ENCODE measurements around the gene SMYD3.

The SMYD3 gene

DNA sequence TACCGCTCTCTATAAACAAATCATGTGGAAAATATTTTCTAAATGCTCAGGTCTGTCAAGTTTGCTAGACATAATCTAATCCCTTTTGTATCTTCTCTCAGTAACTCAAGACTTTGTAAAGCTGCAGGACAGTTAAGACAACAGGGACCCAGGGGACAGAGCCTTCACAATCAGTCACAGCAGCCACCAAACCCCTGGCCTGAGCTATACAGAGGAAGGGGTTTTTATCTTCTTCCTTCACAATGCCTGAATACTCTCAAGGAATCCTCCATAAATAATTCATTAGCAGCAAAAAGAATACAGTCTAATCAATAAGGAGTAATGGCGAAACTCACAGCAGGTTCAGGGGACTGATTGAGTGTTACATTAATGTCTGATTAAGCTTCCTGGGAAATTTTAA lies 368.3 kb downstream of the SMYD3 start:
- TF ChIP-seq SIN3A (IDR thresholded peaks at IDR 0.05; ENCODE audit: borderline replicate concordance, insufficient read depth, low read length) (no peak), REST (IDR thresholded peaks at IDR 0.05; ENCODE audit: insufficient read depth in 1 of 2, low read depth in 2 of 2, low read length in 2 of 2) (no peak), FOXP2 (optimal IDR thresholded peaks at IDR 0.05; ENCODE audit: borderline replicate concordance, extremely low read depth, extremely low read length, insufficient read depth) (no peak), TAF1 (IDR thresholded peaks at IDR 0.05; ENCODE audit: borderline replicate concordance, insufficient read depth, low read length) (no peak), POLR2AphosphoS5 (IDR thresholded peaks at IDR 0.05; ENCODE audit: low read depth, low read length) (no peak)

- TF ChIP-seq SIN3A (IDR thresholded peaks at IDR 0.05; ENCODE audit: borderline replicate concordance, insufficient read depth, low read length) = no peak
- TF ChIP-seq TAF1 (IDR thresholded peaks at IDR 0.05; ENCODE audit: borderline replicate concordance, insufficient read depth, low read length) = no peak
- TF ChIP-seq REST (IDR thresholded peaks at IDR 0.05; ENCODE audit: insufficient read depth in 1 of 2, low read depth in 2 of 2, low read length in 2 of 2) = no peak
- TF ChIP-seq FOXP2 (optimal IDR thresholded peaks at IDR 0.05; ENCODE audit: borderline replicate concordance, extremely low read depth, extremely low read length, insufficient read depth) = no peak
- no peak for TF ChIP-seq POLR2AphosphoS5 (IDR thresholded peaks at IDR 0.05; ENCODE audit: low read depth, low read length)
Observed at GRCh38 chr1:246136477-246136876, 370.6 kb downstream of the SMYD3 start.

DNA sequence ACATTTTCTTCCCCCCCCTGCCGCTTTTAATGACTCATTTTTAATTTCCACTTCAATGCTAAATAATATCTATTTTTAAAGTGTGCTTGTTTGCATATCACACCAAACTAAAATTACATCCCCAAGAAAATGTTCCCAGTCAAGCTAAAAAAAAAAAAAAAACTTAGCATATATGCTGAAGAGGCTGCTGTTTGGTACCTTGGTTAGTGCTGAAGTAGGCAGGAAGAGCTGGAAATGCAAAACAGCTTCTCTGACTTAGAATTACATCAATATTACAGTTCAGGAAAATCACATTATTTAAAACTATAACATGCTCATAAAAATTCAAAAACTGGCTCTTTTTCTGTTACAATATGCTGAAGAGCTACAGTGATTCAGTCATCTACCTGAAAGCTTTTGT lies 372.3 kb downstream of the SMYD3 start:
- no peak for TF ChIP-seq POLR2AphosphoS5 (IDR thresholded peaks at IDR 0.05; ENCODE audit: low read depth, low read length)
- no peak for TF ChIP-seq REST (IDR thresholded peaks at IDR 0.05; ENCODE audit: insufficient read depth in 1 of 2, low read depth in 2 of 2, low read length in 2 of 2)

GRCh38 chr1:246131095-246131494 lies 376.0 kb downstream of the SMYD3 start:
- TF ChIP-seq REST (IDR thresholded peaks at IDR 0.05; ENCODE audit: insufficient read depth in 1 of 2, low read depth in 2 of 2, low read length in 2 of 2) = no peak
- TF ChIP-seq FOXP2 (optimal IDR thresholded peaks at IDR 0.05; ENCODE audit: borderline replicate concordance, extremely low read depth, extremely low read length, insufficient read depth) = no peak
- no peak for TF ChIP-seq POLR2AphosphoS5 (IDR thresholded peaks at IDR 0.05; ENCODE audit: low read depth, low read length)
- TF ChIP-seq TAF1 (IDR thresholded peaks at IDR 0.05; ENCODE audit: borderline replicate concordance, insufficient read depth, low read length) = no peak
- no peak for TF ChIP-seq SIN3A (IDR thresholded peaks at IDR 0.05; ENCODE audit: borderline replicate concordance, insufficient read depth, low read length)

- TF ChIP-seq SIN3A (IDR thresholded peaks at IDR 0.05; ENCODE audit: borderline replicate concordance, insufficient read depth, low read length) (no peak), REST (IDR thresholded peaks at IDR 0.05; ENCODE audit: insufficient read depth in 1 of 2, low read depth in 2 of 2, low read length in 2 of 2) (no peak), TAF1 (IDR thresholded peaks at IDR 0.05; ENCODE audit: borderline replicate concordance, insufficient read depth, low read length) (no peak), POLR2AphosphoS5 (IDR thresholded peaks at IDR 0.05; ENCODE audit: low read depth, low read length) (no peak)
Observed at GRCh38 chr1:246128494-246129069, 378.5 kb downstream of the SMYD3 start.
